KOPT-K1 (cell line): ENCODE results near the gene C1orf122.

Experiments
- H3K27ac ChIP-seq: fragments of 200-600 bp; sonication (generic); 2 replicates; pipeline ENCODE4 v1.5.1; 2016; ENCODE audit warnings: antibody characterized with exemption, mild to moderate bottlenecking, low read depth, low read length; ENCODE audit not compliant: poor library complexity, severe bottlenecking
- H3K36me3 ChIP-seq: fragments of 200-600 bp; sonication (generic); 2 replicates; pipeline ENCODE4 v1.5.1; 2017; ENCODE audit warnings: antibody characterized with exemption, mild to moderate bottlenecking, low read length, moderate library complexity; ENCODE audit not compliant: insufficient read depth
- H3K9me3 ChIP-seq: fragments of 200-600 bp; sonication (generic); 2 replicates; pipeline ENCODE4 v1.5.1; 2017; ENCODE audit warnings: antibody characterized with exemption, low read length, mild to moderate bottlenecking; ENCODE audit not compliant: insufficient read depth, poor library complexity, severe bottlenecking

The C1orf122 gene

DNA sequence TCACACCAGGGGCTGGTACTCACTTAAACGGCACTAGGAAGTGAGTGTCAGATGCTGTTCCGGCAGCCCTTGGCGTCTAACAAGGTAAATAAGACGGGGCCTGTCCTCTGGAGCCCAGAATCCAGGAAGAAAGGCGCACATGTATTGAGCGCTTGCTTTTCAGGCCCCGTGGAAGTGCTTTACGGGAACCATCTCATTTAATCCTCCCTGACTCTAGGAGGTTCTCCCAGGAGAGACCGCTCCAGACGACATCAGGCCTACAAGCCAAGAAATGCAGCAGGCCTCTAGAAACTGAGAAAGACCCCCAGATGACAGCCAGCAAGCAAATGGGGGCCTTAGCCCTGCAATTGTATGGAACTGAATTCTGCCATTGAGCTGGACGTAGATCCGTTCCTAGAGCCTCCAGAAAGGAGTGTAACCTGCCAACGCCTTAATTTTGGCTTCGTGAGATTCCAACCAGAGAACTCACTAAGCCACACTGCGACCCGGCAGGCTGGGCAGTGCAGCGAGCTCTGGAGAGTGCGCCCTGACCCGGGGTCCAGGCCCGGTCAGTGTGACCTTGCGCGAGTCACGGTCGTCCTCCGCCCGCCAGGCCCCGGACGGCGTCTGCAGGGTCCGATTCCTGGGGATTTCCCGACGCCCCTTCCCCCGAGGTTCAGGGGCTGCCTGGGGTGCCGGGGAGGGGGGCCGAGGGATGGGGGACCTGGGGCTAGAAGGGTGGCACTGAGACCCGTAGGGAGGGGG is 14.5 kb upstream of the C1orf122 start:
- Histone ChIP-seq H3K36me3 (peaks cover 18% of the 10 kb centered on the region; the same call in 1 of the 2 replicates), H3K27ac (no peak overlapping the region), H3K9me3 (no peaks in the 10 kb centered on the region)

DNA sequence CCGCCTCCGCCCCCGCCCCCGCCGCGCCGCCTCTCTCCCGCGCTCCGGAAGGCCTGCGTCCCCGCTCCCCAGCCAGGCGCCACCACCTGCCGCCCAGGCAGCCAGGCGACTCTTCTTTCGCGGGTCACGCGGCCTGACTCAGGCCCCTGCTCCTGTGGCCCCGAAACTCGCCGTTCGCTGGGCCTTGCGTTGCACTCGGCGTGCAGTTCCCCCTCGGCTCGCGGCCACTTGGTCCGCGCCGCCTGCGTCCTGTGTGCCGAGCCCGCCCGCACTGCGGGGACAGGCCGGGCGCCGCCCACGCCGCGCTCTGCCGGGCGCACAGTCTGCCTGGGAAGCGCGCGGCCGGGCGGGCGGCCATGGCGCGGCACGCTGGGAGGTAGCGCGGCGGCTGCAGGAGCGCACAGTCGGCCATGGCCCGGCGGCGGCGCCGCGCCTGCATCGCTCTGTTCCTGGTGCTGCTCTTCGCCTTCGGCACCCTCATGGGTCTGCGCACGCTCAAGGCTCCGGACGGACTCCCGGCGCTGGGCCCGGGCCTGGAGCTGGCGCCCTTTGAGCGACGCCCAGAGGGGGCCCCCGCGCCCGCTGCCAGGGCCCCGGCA is 13.7 kb upstream of the C1orf122 start, which contains the start of gene MANEAL:
Gene MANEAL, plus strand, starts transcription at position 75 of the 599 bp plus-strand sequence. Its CDS starts 336 bp downstream, at position 411.
- no peaks in the 10 kb centered on the region for H3K9me3 ChIP-seq
- H3K36me3 ChIP-seq: peaks cover 25% of the 10 kb centered on the region; the same call in 1 of the 2 replicates
- H3K27ac ChIP-seq: peak within 1 kb of the TSS; percentile 56

DNA sequence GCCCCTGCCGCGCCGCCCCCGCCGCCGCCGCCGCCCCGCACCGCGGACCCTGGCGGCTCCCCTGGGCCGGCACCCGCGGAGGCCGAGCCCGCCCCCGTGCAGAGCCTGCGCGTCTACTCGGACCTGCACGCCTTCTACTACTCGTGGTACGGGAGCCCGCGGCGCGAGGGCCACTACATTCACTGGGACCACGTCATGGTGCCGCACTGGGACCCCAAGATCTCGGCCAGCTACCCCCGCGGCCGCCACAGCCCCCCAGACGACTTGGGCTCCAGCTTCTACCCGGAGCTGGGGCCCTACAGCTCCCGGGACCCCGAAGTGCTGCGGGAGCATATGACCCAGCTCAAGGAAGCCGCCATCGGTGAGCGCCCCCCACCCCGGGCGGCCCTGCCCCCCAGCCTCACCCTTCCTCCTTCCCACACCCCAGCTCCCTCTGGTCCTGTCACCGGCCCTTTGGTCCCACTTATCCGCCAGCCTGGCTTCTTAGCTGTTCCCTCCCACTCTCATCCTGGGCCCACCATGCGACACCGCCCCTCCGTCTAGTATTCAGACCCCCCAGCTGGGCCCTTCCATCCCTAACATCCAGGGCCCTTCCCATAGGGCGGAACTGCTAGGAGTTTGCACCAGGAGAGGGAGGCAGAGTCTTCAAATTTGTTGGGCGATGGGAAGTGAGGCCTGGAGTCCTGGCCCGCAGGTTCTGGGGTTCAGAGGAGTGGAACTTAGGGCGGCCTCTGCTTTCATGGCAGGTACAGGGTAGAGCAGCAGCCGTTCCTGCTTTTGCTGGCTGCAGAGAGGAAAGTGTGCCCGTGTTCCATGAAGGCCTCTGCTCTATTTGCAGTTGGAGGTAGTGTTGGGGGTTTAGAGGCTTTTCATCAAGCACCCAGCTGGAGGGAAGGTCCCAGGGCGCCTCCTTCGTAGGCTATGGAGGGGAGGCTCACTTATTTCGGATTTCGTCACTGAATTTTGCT is 12.9 kb upstream of the C1orf122 start:
- Histone ChIP-seq H3K36me3 (peaks cover 33% of the 10 kb centered on the region), H3K27ac (peak overlapping the region; percentile 56), H3K9me3 (no peaks in the 10 kb centered on the region)

DNA sequence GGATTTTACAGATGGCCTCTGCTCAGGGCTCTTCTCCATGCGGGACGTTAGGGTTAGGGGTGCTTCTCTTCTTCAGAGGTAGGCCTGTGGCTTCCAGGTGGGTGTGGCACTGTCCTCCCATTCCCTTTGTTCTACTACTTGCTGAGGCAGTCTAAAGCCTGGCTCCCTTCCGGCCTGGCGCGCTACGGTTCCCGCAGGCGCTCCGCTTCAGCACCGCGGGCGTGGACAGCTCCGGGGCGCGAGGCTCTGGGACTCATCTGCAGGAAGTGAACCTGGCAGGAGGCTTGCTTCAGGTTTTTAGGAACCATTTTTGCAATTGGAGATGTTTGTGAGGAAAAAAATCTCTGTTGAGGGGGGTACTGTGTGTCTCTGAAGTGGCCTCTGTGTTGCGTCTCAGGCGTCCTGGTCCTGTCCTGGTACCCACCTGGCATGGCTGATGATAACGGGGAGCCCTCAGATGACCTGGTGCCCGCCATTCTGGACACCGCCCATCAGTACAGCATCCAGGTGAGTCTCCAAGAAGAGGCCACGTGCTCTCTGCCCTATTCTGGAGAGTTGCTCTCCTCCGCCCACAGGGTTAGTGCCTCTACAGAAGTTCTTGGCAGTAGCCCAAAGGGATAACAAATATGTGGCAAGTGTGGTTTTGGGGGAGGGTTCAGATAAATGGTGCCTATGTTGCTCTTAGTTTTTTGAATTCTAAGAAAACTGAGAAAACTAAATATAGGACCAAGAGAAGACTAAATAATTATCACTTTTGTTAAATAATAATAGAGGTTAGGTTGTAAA is 12.1 kb upstream of the C1orf122 start:
- H3K27ac ChIP-seq: no peak overlapping the region
- no peaks in the 10 kb centered on the region for H3K9me3 ChIP-seq
- peaks cover 42% of the 10 kb centered on the region for H3K36me3 ChIP-seq

DNA sequence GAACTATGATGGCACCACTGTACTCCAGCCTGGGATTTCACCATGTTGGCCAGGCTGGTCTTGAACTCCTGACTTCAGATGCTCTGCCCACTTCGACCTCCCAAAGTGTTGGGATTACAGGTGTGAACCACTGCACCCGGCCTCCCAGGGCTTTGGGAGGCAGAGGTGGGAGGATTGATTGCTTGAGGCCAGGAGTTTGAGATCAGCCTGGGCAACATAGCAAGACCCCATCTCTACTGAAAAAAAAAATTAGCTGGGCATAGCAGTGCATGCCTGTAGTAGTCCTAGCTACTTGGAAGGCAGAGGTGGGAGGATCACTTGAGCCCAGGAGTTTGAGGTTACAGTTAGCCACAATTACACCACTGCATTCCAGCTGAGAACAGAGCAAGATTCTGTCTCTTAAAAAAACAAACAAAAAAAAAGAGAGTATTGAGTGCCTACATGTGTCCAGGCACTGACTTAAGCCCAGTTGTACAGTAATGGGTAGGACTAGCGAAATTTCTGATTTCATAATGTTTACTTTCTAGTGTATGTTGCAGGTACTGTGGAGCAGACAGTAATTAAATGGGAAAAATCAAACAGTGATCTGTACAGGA is 9.7 kb upstream of the C1orf122 start:
- H3K36me3 ChIP-seq: peaks cover 63% of the 10 kb centered on the region
- no peaks in the 10 kb centered on the region for H3K9me3 ChIP-seq
- no peak overlapping the region for H3K27ac ChIP-seq

DNA sequence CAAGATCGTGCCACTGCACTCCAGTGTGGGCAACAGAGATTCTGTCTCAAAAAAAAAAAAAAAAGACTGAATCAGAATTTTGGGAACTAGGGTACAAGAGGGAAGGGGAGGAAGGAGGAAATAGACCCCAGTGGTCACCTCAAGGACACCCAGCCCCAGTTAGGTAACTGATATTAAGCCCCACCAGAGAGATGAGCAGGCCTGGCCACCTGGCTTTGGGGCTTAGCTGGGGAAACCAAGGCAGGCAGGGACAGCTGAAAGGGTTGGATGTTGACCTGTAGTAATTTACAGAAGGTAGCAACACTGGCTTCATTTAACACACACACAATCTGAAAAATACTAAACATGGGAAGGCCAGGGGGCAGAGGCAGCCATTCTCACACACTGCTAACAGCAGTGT is 5.2 kb upstream of the C1orf122 start:
- Histone ChIP-seq H3K36me3 (peaks cover 93% of the 10 kb centered on the region), H3K27ac (no peak overlapping the region), H3K9me3 (no peaks in the 10 kb centered on the region)

DNA sequence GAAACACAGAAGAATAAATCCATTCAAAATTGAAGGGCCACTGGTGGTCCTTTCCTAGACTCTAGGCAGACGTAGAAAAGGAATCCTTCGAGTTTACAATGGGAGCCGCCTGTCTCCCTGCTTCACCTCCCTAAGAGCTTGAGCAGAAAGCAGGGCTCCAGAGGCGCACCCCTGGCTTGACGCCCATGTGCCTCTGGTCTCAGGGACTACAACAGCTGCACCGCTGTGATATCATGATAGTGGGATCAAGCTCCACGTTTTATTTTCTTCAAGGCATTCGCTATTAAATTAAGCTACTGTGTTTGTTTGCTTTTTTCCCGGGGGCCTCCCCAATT is 403 bp upstream of the C1orf122 start:
- peak overlapping the region; percentile 75 for H3K27ac ChIP-seq
- no peaks in the 10 kb centered on the region for H3K9me3 ChIP-seq
- H3K36me3 ChIP-seq: peaks cover 51% of the 10 kb centered on the region

DNA sequence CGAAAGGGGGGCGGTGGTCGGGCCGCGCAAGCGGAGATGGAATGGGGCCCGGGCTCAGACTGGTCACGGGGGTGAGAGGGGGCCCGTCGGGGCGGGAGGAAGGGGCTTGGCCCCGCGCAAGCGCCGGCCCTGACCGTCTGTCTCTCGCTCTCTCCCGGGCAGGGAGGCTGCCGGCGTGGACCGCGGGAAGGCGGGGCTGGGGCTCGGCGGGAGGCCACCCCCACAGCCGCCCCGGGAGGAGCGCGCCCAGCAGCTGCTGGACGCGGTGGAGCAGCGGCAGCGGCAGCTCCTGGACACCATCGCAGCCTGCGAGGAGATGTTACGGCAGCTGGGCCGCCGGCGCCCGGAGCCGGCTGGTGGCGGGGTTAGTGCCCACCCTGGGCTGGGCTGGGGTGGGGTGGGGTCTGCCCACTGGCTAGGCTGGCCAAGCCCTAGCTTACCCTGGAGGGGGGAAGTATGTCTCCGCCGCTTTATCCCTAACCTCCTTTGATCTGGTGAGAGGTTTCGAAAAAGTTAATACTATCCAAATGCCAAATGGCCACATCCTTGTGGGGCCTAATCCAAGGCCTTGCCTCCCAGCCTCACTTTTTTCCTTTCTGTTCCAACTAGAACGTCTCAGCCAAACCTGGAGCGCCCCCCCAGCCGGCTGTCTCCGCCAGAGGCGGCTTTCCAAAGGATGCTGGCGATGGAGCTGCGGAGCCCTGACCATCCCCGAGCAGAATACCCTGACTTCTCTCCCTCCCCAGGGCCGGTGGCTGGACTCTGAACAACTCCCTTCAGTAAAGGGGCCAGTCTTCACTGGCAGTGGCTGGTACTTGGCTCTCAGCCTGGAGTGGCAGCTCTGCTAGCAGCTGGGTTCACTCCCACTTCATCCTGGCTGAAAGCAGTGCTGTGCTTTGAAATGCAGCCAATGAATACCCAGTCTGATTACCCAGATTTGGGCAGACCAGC is 1.1 kb downstream of the C1orf122 start:
- Histone ChIP-seq H3K36me3 (peaks cover 36% of the 10 kb centered on the region), H3K27ac (peak overlapping the region; percentile 75), H3K9me3 (no peaks in the 10 kb centered on the region)

DNA sequence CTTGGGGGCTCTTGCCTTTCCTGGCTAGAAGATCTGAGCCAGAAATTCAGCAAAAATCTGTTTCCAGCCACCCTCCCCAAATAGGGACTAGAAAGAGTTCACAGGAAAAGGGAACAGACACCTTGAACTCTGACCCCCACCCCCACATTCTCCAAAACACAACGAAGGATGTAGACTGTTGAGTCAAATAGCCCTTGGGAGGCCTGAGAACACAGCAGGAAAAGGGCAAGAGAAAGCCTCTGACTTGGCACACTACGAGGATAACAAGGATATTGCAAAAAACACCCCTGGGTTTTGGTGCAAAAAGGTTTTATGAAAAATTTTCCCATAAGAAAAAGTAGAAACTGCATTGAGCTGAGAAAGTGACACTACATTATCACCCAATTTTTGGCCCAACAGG is 2.4 kb downstream of the C1orf122 start:
- no peak overlapping the region for H3K27ac ChIP-seq
- H3K9me3 ChIP-seq: no peaks in the 10 kb centered on the region
- H3K36me3 ChIP-seq: peaks cover 34% of the 10 kb centered on the region

DNA sequence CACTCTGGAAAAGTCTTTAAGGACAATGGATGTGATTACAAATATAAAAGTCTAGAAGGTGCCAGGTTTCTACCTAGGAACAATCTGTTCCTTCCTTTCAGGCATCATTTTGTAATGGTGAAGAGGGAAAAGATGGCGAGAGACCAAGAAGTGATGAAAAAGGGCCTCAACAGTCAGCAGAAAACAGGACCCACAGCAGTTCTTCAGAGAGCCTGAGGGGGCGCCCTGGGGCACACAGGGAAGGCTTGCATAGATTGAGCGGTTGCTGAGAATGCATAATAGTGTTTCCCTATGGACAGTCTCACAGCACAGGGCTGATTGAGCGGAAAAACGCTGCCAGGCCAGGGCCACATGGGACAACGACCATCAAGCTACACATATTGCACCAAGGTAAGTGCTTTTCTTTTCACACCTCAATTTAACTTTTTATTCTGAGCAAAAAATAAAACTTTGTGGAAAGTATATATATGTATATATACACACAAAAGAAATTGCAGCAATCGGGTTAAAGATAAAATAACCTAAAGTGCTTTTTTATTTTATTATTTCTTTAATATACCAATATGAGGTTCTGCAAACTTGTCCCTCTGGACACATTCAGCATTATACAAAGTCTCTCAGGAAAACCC is 3.6 kb downstream of the C1orf122 start:
- no peaks in the 10 kb centered on the region for H3K9me3 ChIP-seq
- H3K36me3 ChIP-seq: peaks cover 34% of the 10 kb centered on the region
- no peak overlapping the region for H3K27ac ChIP-seq

DNA sequence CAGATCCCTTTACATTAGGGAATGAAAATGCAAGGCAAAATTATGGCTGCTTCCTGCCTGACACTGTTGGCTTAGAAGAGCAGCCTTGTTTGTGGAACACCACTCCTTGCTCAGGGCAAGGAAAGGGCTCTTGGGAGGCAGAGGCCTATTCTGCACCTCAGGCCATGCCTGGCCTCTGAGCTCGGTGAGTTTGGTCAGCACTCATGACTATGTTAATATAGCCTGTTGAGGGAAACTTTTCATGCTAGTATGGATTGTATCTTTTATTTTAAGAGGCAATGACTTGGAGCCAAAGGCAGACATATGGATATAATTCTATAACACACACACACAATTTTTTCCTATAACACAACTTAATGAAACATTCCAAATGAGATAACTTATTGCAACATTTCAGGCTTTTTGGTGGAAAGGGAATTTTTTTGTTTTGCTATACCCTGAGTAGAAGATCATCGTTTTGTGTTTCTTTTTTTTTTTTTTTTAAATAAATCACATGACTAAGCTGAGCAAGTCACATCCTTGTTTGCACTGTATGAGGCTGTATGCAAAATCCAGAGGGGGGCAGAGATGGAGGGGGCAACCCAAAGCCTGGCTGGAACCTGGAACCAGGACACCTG is 6.0 kb downstream of the C1orf122 start:
- peaks cover 47% of the 10 kb centered on the region for H3K36me3 ChIP-seq
- no peak overlapping the region for H3K27ac ChIP-seq
- no peaks in the 10 kb centered on the region for H3K9me3 ChIP-seq

DNA sequence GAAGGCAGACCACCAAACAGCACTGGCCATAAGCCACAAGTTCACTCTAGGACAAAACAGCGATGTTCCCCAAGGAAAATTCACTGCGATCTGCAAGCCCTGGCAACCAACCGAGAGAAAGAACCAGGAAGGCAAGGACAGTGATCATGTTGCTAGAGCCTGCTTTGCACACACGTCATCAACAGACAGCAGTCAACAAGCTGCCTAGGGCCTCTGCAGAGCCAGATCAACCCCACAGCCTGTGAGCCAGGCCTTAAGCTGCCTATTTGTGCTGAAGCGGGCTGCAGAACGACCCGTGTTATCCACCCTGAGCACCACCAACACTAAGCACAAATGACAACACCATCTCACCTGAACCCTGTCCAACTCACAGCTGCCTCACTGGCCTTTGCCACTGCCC is 6.7 kb downstream of the C1orf122 start:
- Histone ChIP-seq H3K36me3 (peaks cover 51% of the 10 kb centered on the region), H3K9me3 (no peaks in the 10 kb centered on the region), H3K27ac (no peak overlapping the region)

DNA sequence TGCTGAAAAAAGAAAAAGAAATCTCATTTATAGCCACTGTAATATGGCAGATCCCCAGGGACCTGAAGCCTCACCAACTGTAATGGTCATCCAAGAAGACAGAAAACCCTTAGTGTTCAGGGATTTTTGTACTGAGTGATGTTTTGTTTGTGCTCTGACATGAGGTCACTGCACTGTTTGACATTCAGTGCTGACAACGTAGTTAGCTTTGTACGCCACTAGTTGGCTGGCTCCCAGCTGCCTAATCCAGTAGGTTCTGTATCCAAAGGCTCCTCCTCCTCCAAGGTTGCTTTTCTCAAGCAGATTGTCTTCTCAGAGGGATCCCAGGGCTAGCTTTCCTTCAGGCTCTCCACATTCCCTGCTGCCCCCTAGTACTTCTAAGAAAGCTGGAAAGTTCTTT is 9.9 kb downstream of the C1orf122 start:
- Histone ChIP-seq H3K36me3 (peaks cover 80% of the 10 kb centered on the region), H3K27ac (no peak overlapping the region)

More for the DNA sequence above, 9.9 kb downstream of the C1orf122 start:
- H3K9me3 ChIP-seq: no peaks in the 10 kb centered on the region
